GM12878 (cell line): ENCODE data around the gene ANXA2R. TPM values are rescaled to one million over a fixed set of nuclear protein-coding genes. Genes with fewer than 3 reads are reported as not detected.

ENCODE experiments used
- ATAC-seq: fragments of 200-7000 bp; cut with Tn5 transposase; 3 replicates; pipeline ENCODE4 v1.9.1; 2020; ENCODE audit warnings: mild to moderate bottlenecking, moderate library complexity
- BruUV-seq: library from RNA; stranded (reverse); fragments of 400-500 nt; replicated peaks from 2 replicates; lab custom pipeline; 2021; lab: Mats Ljungman, UMichigan
- CTCF ChIA-PET: fragments of 300-600 bp; sonication (Branson Sonifier 250); formaldehyde crosslinking; extraction: SDS; loops from one replicate; lab custom pipeline; 2021; ENCODE audit warnings: inconsistent platforms; lab: Yijun Ruan, JAX
- POLR2A ChIA-PET: fragments of 350-600 bp; formaldehyde crosslinking; extraction: SDS; loops from one replicate; lab custom pipeline; 2021; ENCODE audit warnings: inconsistent platforms; lab: Charles Lee
- RAD21 ChIA-PET: fragments of 300-600 bp; sonication (Branson Sonifier 250); formaldehyde crosslinking; loops from one replicate; lab custom pipeline; 2023; ENCODE audit warnings: antibody characterized with exemption; ENCODE audit not compliant: unreplicated experiment; lab: Charles Lee
- SMC1A ChIA-PET: fragments of 300-600 bp; sonication (Branson Sonifier 250); formaldehyde crosslinking; loops from one replicate; lab custom pipeline; 2023; ENCODE audit not compliant: unreplicated experiment, uncharacterized antibody; lab: Charles Lee
- DNase-seq: peaks from one replicate; pipeline ENCODE4 v3.0.0-alpha.2; 2011; ENCODE audit warnings: low read depth, low spot score
- FAIRE-seq: peaks from 3 replicates; lab custom pipeline; 2011; peaks lifted over from hg19 to GRCh38; lab: Jason Lieb, UNC
- H2AFZ ChIP-seq: 2 replicates; pipeline ENCODE4 v1.6.0; 2011; ENCODE audit warnings: low read depth, low read length, control low read depth; ENCODE audit not compliant: control insufficient read depth
- H3K27ac ChIP-seq: 2 replicates; pipeline ENCODE4 v1.5.1; 2011; ENCODE audit warnings: control low read depth; ENCODE audit not compliant: control insufficient read depth, insufficient read depth
- H3K27me3 ChIP-seq, 2 experiments: replicated peaks in 1 of 2; 2 replicates each; pipeline versions ENCODE4 v1.6.0 to v1.6.1; 2011; ENCODE audit warnings: low read length in 1 of 2; ENCODE audit not compliant: control insufficient read depth in 2 of 2, insufficient read depth in 2 of 2
- H3K36me3 ChIP-seq, 2 experiments: 2 replicates each; pipeline ENCODE4 v1.5.1; 2011; ENCODE audit warnings: low read length in 1 of 2; ENCODE audit not compliant: control insufficient read depth in 2 of 2, insufficient read depth in 2 of 2
- H3K4me1 ChIP-seq: 2 replicates; pipeline ENCODE4 v1.6.1; 2011; ENCODE audit warnings: mild to moderate bottlenecking, low read length, moderate library complexity, mixed read lengths; ENCODE audit not compliant: control insufficient read depth, insufficient read depth
- H3K4me2 ChIP-seq: 2 replicates; pipeline ENCODE4 v1.6.0; 2011; ENCODE audit warnings: control low read depth; ENCODE audit not compliant: control insufficient read depth, insufficient read depth
- H3K4me3 ChIP-seq: fragments of 200-600 bp; sonication (generic); 2 replicates; pipeline ENCODE4 v1.5.1; 2016
- H3K79me2 ChIP-seq: 2 replicates; pipeline ENCODE4 v1.6.0; 2011; ENCODE audit warnings: low read length; ENCODE audit not compliant: control insufficient read depth, insufficient read depth
- H3K9ac ChIP-seq: 2 replicates; pipeline ENCODE4 v1.8.0; 2011; ENCODE audit warnings: low read length, control low read depth, mixed read lengths; ENCODE audit not compliant: control insufficient read depth, insufficient read depth
- H3K9me3 ChIP-seq: replicated peaks from 3 replicates; pipeline ENCODE4 v1.5.1; 2011; ENCODE audit warnings: mild to moderate bottlenecking, low read length; ENCODE audit not compliant: control insufficient read depth, insufficient read depth
- H4K20me1 ChIP-seq: 2 replicates; pipeline ENCODE4 v1.6.0; 2011; ENCODE audit not compliant: control insufficient read depth, insufficient read depth
- BHLHE40 ChIP-seq, 2 experiments: fragments of 450-650 bp in 1 of 2; IDR thresholded peaks; 2 replicates each; pipeline ENCODE4 v1.6.1; 2011 to 2017; ENCODE audit warnings: low read depth in 2 of 2, borderline replicate concordance in 1 of 2, improper control_type of control experiment in 1 of 2, low read length in 1 of 2, mild to moderate bottlenecking in 1 of 2
- BMI1 ChIP-seq: fragments of 450-650 bp; IDR thresholded peaks from 2 replicates; pipeline ENCODE4 v1.6.1; 2016; ENCODE audit warnings: mild to moderate bottlenecking, moderate library complexity, borderline replicate concordance
- CREB1 ChIP-seq: IDR thresholded peaks from 2 replicates; pipeline ENCODE4 v1.6.1; 2012; ENCODE audit warnings: low read depth, mild to moderate bottlenecking, inconsistent platforms
- ESRRA ChIP-seq: IDR thresholded peaks from 2 replicates; pipeline ENCODE4 v1.6.1; 2012; ENCODE audit warnings: mild to moderate bottlenecking, low read length, improper control_type of control experiment
- HCFC1 ChIP-seq: fragments of 150-350 bp; IDR thresholded peaks from 2 replicates; pipeline ENCODE4 v1.6.1; 2014; ENCODE audit warnings: low read length
- HDGF ChIP-seq: fragments of 450-650 bp; IDR thresholded peaks from 2 replicates; pipeline ENCODE4 v1.6.1; 2016; ENCODE audit warnings: antibody characterized with exemption
- IKZF1 ChIP-seq: fragments of 450-650 bp; conservative IDR thresholded peaks from 2 replicates; pipeline ENCODE4 v1.6.1; 2017; ENCODE audit warnings: antibody characterized with exemption, mild to moderate bottlenecking
- IKZF2 ChIP-seq, 2 experiments: fragments of 450-650 bp; IDR thresholded peaks; 2 replicates each; pipeline ENCODE4 v1.6.1; 2017; ENCODE audit warnings: mild to moderate bottlenecking in 2 of 2, moderate library complexity in 2 of 2
- NFXL1 ChIP-seq: fragments of 450-650 bp; IDR thresholded peaks from 2 replicates; pipeline ENCODE4 v1.6.1; 2017; ENCODE audit warnings: antibody characterized with exemption, mild to moderate bottlenecking, borderline replicate concordance
- NR2C1 ChIP-seq: fragments of 450-650 bp; IDR thresholded peaks from 2 replicates; pipeline ENCODE4 v1.6.1; 2017; ENCODE audit warnings: antibody characterized with exemption, mild to moderate bottlenecking, moderate library complexity
- PML ChIP-seq: IDR thresholded peaks from 2 replicates; pipeline ENCODE4 v1.6.1; 2012; ENCODE audit warnings: low read length, inconsistent platforms
- RFX5 ChIP-seq: IDR thresholded peaks from 2 replicates; pipeline ENCODE4 v1.6.1; 2011; ENCODE audit warnings: low read depth, low read length, improper control_type of control experiment
- SMAD5 ChIP-seq: IDR thresholded peaks from 2 replicates; pipeline ENCODE4 v1.6.1; 2016; ENCODE audit warnings: antibody characterized with exemption, low read depth
- SUPT20H ChIP-seq: IDR thresholded peaks from 2 replicates; pipeline ENCODE4 v1.6.1; 2011; ENCODE audit warnings: low read depth, mild to moderate bottlenecking, low read length, moderate library complexity, borderline replicate concordance; ENCODE audit not compliant: control insufficient read depth
- TAF1 ChIP-seq: IDR thresholded peaks from 2 replicates; pipeline ENCODE4 v1.6.1; 2011; ENCODE audit warnings: mild to moderate bottlenecking, low read depth, low read length, borderline replicate concordance
- TARDBP ChIP-seq: IDR thresholded peaks from 2 replicates; pipeline ENCODE4 v1.6.1; 2016; ENCODE audit warnings: borderline replicate concordance
- TCF3 ChIP-seq: IDR thresholded peaks from 2 replicates; pipeline ENCODE4 v1.6.1; 2012; ENCODE audit warnings: low read depth, mild to moderate bottlenecking, low read length, borderline replicate concordance; ENCODE audit not compliant: insufficient read depth
- WGBS: methylation state at CpG from one replicate; pipeline ENCODE4 v1.1.6; 2016; ENCODE audit warnings: low lambda C conversion rate; ENCODE audit not compliant: insufficient replicate concordance, insufficient coverage; ENCODE audit errors: missing lambda C conversion rate; 5-methylcytosine and 5-hydroxymethylcytosine counted together
- in situ Hi-C: fragments of 300-500 bp; cut with MboI; formaldehyde crosslinking; loops from 9 replicates; pipeline ENCODE4 v1.14.3; 2018; ENCODE audit warnings: mixed read lengths
- intact Hi-C: fragments of 100-400 bp; cut with micrococcal nuclease; formaldehyde crosslinking; loops from one replicate; pipeline ENCODE4 v1.14.2; 2022; ENCODE audit not compliant: unreplicated experiment
- polyA plus RNA-seq, 11 experiments: library from polyadenylated mRNA; depleted of rRNA in 4 of 11; unstranded in 6 of 11; stranded (reverse) in 5 of 11; fragments of >200 nt; fragmentation: Nextera tagmentation in 4 of 11; fragmentation: Illumina TruSeq in 1 of 11; extraction: Ambion mirVana in 4 of 11; extraction: Trizol in 1 of 11; gene quantifications; 1 replicate in 1 of 11; 2 replicates in 10 of 11; pipeline versions ENCODE4 v1.2.1 to v1.2.3, GENCODE V29; 2011 to 2016; ENCODE audit warnings: inconsistent platforms in 2 of 11, missing spikeins in 2 of 11, low read depth in 1 of 11
- total RNA-seq, 4 experiments: library from RNA; depleted of rRNA in 3 of 4; stranded (reverse); fragments of >200 nt in 3 of 4; fragmentation: Illumina TruSeq in 1 of 4; extraction: Trizol in 1 of 4; gene quantifications; 2 replicates each; pipeline versions ENCODE4 v1.2.1 to v1.2.3, GENCODE V29; 2013 to 2021
- TF ChIP-seq, protein P1 (sequence below): fragments of 450-650 bp; formaldehyde crosslinking; IDR thresholded peaks from 2 replicates; pipeline ENCODE4 v1.4.0; 2022; ENCODE audit warnings: mild to moderate bottlenecking, moderate library complexity
- TF ChIP-seq, protein P2 (sequence below): fragments of 150-350 bp; IDR thresholded peaks from 2 replicates; pipeline ENCODE4 v1.6.1; 2014; ENCODE audit warnings: mild to moderate bottlenecking, low read depth, low read length

Gene ANXA2R
- total and polyA plus RNA-seq, 10 of the 15 experiments (the other 5 are each of a cell fraction or from before 2014, with no cell fraction given): 2.3 to 7.8 (median 4.4) TPM

- ATAC-seq (peak; percentile 78), DNase-seq (no peak), FAIRE-seq (peak; percentile 98)
- H3K4me2 ChIP-seq: peak overlapping the region; percentile 97
- in situ Hi-C loops: no loop called here
- H3K27me3 ChIP-seq: no peaks in the 10 kb centered on the region
- peaks cover 8% of the 10 kb centered on the region for H3K79me2 ChIP-seq
- ChIA-PET CTCF (interaction anchor here (0.6 to 4.1 kb wide), 17 partner anchors 10 to 189 kb away, joined by 3 to 55 read pairs (median 9); partner anchors contain the start of genes ANXA2R and ZNF131), POLR2A (interaction anchor here (0.8 to 6.3 kb wide), 15 partner anchors 9 to 293 kb away, joined by 3 to 65 read pairs (median 7); partner anchors contain the start of genes ANXA2R, HMGCS1, SELENOP and ZNF131), SMC1A (interaction anchor here (0.6 to 9.1 kb wide), 14 partner anchors 9 to 292 kb away, joined by 3 to 111 read pairs (median 7); partner anchors contain the start of gene ANXA2R), RAD21 (interaction anchor here (0.9 to 6.6 kb wide), 10 partner anchors 11 to 111 kb away, joined by 3 to 78 read pairs (median 8); partner anchors contain the start of gene ANXA2R)
- WGBS: under 1% methylated on average over 39 of the region's 39 CpGs
- intact Hi-C loops: loop anchor here (1.0 to 2.0 kb wide), 3 partner anchors 20 to 101 kb away; partner anchors contain the start of genes ANXA2R and ZNF131
- peak overlapping the region; percentile 83 for H3K4me3 ChIP-seq
- H3K9me3 ChIP-seq: no peaks in the 10 kb centered on the region
- no TSS peak for BruUV-seq
- H3K36me3 ChIP-seq: no peaks in the 10 kb centered on the region
- H3K9ac ChIP-seq: peak overlapping the region; percentile 89
- H3K4me1 ChIP-seq: peaks cover 16% of the 10 kb centered on the region
- H3K27ac ChIP-seq: peak overlapping the region; percentile 94
- H2AFZ ChIP-seq: peak overlapping the region; percentile 86
- H4K20me1 ChIP-seq: no peaks in the 10 kb centered on the region
- TF ChIP-seq TCF3 (0 out of 2 replicates have a peak, but pooled peaks have one; percentile 55), NR2C1 (no peak), TAF1 (peak; percentile 36; the same call in 1 of the 2 replicates), ESRRA (no peak), SUPT20H (no peak), HCFC1 (no peak; the same call in 1 of the 2 replicates), BMI1 (no peak), PML (peak; percentile 23; the same call in 1 of the 2 replicates), IKZF1 (peak; percentile 62; the same call in 1 of the 2 replicates), NFXL1 (no peak), SMAD5 (no peak), BHLHE40 (IDR thresholded peaks at IDR 0.05; ENCODE audit: borderline replicate concordance in 1 of 2, low read depth in 2 of 2, low read length in 1 of 2) (peak in 1 of 2 experiments; percentile 35; a peak in 2 of 4 replicates), IKZF2 (IDR thresholded peaks at IDR 0.05) (peak in 1 of 2 experiments; percentile 41; a peak in 1 of 4 replicates), TARDBP (no peak), RFX5 (no peak), CREB1 (peak; percentile 57), HDGF (no peak)
- TF ChIP-seq, protein P1, sequence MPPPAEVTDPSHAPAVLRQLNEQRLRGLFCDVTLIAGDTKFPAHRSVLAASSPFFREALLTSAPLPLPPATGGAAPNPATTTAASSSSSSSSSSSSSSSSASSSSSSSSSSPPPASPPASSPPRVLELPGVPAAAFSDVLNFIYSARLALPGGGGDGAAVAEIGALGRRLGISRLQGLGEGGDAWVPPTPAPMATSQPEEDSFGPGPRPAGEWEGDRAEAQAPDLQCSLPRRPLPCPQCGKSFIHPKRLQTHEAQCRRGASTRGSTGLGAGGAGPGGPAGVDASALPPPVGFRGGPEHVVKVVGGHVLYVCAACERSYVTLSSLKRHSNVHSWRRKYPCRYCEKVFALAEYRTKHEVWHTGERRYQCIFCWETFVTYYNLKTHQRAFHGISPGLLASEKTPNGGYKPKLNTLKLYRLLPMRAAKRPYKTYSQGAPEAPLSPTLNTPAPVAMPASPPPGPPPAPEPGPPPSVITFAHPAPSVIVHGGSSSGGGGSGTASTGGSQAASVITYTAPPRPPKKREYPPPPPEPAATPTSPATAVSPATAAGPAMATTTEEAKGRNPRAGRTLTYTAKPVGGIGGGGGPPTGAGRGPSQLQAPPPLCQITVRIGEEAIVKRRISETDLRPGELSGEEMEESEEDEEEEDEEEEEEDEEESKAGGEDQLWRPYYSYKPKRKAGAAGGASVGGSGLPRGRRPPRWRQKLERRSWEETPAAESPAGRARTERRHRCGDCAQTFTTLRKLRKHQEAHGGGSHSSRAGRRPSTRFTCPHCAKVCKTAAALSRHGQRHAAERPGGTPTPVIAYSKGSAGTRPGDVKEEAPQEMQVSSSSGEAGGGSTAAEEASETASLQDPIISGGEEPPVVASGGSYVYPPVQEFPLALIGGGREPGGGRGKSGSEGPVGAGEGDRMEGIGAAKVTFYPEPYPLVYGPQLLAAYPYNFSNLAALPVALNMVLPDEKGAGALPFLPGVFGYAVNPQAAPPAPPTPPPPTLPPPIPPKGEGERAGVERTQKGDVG: no peak
- TF ChIP-seq, protein P2, sequence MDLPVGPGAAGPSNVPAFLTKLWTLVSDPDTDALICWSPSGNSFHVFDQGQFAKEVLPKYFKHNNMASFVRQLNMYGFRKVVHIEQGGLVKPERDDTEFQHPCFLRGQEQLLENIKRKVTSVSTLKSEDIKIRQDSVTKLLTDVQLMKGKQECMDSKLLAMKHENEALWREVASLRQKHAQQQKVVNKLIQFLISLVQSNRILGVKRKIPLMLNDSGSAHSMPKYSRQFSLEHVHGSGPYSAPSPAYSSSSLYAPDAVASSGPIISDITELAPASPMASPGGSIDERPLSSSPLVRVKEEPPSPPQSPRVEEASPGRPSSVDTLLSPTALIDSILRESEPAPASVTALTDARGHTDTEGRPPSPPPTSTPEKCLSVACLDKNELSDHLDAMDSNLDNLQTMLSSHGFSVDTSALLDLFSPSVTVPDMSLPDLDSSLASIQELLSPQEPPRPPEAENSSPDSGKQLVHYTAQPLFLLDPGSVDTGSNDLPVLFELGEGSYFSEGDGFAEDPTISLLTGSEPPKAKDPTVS: no peak
Observed at GRCh38 chr5:43019614-43020398, 20.3 kb downstream of the ANXA2R start.
